GM19328 (cell line): ENCODE measurements around the gene PDE7B.

Experiments used
- ATAC-seq: cut with Tn5 transposase; IDR thresholded peaks from one replicate; pipeline ENCODE4 v1.9.1; 2021; ENCODE audit warnings: mild to moderate bottlenecking, moderate library complexity; ENCODE audit not compliant: unreplicated experiment

The PDE7B gene

DNA sequence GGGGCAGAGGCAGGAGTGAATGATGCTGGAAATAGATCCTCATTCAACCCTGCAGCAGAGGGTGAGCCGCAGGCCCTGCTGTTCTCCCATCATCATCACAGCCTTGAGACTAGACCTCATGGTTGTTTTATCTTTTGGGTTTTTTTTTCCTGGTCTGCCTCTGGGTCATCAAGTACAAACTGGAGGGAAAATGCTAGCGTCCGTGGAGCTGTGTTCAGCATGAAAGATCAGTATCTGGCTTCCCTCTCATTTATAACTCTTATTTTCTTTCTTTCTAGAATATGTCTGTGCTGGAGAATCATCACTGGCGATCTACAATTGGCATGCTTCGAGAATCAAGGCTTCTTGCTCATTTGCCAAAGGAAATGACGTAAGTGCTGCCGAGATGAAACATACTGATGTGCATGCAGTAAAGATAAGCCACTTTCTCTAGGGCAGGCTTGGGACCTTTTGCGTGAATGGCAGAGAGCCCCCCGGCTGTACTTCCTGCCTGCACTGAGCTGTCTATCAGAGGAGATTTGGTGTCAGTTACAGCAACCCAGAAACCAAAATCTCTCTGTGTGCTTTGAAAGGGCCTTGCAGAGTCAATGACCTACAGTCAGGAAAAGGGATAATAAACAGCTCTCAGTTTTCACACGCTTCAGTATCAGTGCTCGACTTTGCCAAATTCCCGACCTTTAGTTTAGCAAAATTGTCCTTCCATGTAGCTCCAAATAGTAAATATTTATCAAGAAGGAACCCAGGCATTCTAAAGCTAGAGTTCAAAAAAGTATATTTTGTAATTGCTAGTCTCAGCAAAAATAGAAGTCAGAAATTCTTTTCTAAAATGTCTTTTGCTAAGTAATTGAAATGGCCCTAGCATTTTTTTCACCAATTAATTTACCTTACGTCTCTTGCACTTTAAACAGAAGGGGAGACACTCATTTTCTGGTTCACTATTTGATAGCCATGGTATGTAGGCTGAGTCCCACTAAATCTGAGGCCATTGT is 322.3 kb downstream of the PDE7B start:
- no peak for ATAC-seq

DNA sequence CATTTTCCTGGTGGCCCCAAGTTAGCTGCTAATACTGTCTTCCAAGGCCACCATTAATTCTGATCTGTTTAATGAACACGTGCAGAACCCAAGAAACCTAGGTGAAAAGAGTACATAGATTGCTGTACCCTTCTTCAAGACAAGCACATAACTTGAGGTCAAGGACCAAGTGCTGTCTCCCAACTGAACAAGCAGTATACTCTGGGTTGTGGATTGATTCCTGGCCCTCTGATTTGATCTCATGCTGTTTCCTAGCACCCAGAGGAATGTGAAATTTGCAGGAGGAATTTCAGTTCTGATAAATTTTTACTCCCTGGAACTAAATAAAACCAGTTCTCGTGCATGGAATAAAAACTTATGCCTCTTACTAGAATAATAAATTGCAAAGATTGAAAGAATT is 323.0 kb downstream of the PDE7B start:
- ATAC-seq, result no peak

DNA sequence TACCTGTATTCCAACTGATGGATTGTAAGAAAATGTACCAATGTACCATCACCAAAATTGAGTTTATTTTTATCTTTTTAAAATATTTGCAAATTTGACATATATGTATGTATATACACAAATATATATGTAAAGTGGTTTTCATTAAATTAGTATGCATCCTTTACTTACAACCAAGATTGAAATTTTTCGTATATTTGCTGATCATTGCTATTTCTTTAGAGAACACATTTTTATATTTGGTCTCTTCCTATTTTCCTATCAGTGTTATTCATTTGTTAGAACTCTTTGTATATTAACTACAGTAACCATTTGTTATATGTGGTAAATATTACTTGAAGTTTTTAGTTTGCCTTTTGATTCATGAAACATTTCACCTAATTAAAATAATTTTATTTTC is 324.4 kb downstream of the PDE7B start:
- ATAC-seq, result no peak

DNA sequence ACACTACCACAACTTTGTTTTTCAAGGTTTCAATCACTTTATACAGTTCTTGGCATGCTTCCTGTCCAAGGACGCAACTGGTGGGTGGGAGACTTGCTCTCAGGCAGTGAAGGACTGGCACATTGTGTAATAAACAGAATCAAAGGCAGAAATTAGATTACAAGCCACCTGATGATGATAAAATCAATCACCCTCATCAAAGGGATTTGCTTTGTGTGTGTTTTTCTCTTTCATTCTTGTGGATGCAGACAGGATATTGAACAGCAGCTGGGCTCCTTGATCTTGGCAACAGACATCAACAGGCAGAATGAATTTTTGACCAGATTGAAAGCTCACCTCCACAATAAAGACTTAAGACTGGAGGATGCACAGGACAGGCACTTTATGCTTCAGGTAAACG is 327.2 kb downstream of the PDE7B start:
- no peak for ATAC-seq

DNA sequence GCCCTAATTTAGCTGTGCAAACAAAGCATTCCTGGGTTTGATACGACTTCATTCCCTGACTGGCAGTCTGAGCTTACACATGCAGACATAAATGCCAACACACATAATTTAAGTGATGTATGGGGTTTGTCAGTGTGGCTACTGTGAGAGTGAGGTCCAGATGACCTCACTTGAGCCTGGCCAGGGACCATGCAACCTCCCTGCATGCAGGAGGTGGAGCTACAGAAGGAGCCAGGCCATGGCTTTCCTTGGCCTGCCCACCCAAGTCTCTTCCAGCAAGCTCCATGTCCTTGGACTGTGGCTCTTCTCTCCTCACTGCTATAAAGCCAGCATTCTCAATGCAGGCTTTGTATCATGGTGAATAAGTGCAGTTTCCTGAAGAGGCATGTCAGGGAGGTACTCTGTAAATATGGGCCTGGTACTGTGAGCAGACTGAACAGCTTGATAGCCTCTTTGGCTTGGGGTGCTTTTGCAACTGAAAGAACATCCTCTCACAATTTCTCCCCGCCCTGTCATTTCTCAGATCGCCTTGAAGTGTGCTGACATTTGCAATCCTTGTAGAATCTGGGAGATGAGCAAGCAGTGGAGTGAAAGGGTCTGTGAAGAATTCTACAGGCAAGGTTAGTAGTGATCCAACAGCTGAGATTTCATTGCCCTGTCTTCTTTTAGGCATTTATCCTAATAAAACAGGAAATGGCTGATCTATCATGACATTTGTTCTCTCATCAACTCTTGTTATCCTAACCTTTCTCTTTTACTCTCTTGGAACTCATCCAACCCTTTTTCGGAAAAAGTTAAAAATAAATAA is 329.4 kb downstream of the PDE7B start:
- no peak for ATAC-seq

DNA sequence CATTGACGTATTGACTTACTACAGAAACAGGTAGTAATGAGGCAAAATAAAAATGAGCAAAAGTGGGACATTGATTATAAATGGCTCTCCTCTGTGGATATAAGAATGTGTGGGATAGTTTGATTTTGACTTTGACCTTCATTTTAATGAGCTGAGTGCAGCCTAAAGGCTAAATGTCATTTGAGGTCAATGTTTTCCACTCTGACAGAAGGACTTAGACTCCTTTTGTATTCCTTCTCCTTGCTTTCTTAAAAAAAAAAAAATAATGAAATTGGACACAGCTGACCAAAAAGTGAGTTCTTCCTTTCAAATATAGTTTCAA is 330.0 kb downstream of the PDE7B start:
- ATAC-seq, result no peak

DNA sequence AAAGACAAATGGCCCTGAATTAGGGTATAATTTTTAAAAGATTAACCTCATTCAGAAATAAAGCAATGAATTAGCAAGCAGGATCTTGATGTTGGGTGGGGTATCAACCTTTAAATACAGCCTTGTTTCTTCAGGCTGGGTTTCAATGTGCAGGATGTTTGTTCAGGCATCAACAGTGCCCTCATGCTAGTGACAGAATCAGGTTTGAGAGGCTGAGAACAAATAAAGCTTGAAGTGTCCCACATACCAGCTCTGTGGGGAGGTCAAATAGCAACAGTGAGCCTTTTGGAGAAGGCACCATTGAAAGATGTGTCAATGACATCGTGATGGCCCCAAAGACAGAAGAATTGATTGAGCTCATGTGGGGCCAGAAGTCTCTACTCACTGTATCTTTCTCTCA is 330.4 kb downstream of the PDE7B start:
- no peak for ATAC-seq

DNA sequence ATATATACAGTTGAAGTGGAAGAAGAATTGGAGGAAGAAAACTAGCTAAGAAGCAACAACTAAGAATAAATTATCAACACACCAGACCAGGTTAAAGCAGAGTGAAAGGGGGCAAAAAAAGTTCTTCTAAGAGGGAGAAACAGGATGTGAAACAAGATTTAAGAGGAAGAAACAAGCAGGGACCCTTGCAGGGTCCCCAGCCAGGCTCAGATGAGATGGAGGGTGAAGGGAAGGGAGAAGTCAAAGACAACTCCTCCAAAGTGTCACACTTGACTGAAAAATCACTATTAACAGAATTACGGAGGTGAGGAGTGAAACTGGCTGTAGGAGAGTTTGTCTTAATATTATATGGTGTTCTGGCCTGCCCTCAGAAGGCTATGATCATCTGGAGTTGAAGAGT is 333.2 kb downstream of the PDE7B start:
- no peak for ATAC-seq

DNA sequence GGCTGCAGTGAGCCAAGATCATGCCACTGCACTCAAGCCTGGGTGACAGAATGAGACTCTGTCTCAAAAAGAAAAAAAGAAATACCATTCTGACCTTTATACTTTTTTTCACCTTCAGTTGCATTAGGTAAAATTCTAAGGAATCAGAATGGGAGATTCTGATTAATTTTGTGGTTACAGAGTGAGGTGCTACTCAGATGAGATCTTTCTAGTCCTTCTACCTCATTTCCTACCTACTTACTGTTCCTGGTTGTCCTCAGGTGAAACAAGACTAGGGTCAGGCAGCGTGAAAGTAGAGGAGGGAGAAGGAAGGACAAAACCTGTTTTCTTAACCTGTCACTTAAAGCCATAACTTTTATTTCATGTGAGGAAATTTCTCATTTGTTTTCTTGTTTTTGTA is 334.9 kb downstream of the PDE7B start:
- ATAC-seq, result no peak

DNA sequence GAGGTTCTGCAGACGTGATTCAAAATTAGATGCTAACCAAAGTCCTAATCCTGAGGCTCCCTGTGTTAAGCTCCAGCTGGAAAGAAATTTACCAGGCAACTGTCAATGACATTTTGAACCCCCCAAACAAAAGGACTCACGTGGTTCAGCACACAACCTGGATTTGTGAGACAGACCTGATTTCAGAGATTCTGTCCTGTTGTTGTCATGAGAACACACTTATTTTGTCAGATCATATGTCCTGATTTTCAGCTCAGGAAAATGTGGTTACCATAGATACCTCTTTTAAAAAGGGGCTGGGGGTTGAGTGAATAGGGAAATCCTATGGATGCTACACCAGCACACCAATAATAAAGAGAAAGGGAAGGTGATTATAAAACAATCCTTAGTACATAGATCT is 337.0 kb downstream of the PDE7B start:
- ATAC-seq, result no peak

DNA sequence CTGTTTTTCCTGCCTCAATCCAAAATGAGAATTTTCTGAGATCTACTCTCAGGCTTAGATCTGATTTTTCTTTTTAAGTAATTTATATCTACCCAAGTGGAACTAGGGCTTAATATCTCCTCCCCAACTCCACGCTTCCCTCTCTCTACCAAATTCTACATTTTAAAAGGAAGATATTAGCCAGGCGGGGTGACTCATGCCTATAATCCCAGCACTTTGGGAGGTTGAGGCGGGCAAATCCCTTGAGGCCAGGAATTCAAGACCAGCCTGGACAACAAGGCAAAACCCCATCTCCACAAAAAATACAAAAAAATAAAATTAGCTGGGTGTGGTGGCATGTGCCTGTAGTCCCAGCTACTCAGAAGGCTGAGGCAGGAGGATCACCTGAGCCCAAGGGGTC is 337.6 kb downstream of the PDE7B start:
- no peak for ATAC-seq

DNA sequence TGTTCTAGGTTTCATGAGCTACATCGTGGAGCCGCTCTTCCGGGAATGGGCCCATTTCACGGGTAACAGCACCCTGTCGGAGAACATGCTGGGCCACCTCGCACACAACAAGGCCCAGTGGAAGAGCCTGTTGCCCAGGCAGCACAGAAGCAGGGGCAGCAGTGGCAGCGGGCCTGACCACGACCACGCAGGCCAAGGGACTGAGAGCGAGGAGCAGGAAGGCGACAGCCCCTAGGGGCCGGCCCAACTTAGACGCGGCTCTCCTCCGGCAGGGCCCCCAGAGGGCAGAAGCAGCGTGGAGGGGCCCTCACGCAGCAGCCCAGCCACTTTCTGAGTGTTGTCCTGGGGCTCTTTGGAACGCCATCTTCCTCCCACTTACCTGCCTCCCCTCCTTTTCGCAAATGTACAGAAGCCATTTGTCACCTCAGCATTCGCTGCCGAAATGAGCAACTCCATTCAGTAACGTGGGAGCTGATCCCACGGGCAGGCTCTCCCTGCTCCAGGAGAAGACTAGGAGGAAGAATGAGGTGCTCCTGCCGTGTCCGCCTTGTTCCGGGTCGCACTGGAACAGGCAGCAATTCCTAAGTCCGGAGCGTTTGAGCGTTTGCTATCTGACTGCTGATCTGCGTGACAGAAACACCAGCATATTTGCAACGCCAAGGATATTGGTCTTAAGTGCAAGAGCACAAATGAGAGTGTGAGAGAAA is 340.3 kb downstream of the PDE7B start:
- no peak for ATAC-seq

DNA sequence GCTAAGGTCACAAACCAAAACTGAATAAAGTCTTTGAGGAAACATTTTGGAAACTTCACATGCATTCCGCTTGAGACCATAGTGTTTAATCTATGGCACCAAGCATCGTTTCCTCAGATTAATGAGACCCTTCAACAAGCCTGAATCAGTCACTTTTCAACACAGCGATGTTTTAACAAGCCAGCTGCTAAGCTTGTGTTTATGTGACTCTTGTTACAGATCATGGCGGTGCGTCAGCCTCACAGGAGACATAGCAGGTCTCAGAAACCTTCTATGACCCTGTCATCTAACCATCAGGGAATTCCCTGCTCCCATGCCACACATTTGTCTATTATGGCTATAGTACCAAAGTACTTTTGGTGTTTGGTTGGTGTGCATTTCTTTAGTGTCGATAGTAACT is 341.4 kb downstream of the PDE7B start:
- no peak for ATAC-seq

DNA sequence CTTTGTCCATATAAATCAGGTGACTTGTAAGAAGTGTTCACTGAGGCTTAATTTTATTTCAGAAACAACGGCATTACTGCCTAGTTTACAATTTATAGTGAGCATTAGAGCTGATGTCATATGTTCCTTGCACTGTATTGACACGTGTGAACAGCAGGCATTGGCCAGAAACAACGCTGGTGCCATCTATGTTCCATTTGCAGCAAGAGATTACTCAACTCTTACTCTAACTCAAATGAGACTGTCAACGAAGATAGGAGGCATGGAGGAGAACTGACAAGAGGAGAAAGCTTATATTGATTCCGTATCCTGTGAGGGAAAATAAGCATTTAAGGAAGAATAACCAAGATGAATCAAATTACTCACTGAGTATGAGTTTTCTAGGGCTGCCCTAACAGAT is 350.2 kb downstream of the PDE7B start:
- no peak for ATAC-seq

DNA sequence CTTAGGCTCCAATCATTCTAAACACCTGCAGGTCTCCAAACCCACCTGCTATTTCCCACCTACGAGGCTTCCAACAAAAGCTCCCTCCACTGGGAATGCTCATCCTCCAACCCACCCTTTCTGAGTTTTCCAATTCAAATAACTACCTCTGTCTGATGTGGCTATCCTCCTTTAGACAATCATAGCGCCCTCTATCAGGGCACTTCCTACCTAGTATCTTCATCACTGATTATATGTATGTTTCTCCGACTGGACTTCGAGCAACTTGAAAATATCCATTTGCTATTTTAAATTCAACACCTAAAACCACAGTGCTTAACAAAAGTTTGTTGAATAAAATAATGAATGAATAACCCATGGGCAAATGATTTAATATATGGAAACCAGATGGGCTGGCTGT is 357.3 kb downstream of the PDE7B start:
- ATAC-seq, result no peak

DNA sequence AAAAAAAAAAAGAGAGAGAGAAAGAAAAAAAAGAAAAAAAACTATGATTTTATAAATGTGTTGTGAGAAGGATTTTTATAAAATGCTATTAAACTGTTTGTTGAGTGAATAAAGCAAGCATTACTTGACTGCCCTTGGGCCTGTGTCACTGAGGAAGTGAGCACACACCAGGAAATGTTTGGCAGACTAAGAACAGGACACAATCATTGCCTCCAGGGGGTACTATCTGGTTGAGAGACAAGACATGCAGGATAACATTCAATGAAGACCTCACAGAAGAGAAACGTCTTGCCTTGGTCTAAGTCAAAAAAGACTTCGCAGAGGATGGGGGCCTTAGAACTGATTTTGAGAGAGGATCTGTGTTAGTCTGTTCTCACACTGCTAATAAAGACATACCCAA is 358.0 kb downstream of the PDE7B start:
- ATAC-seq, result no peak

DNA sequence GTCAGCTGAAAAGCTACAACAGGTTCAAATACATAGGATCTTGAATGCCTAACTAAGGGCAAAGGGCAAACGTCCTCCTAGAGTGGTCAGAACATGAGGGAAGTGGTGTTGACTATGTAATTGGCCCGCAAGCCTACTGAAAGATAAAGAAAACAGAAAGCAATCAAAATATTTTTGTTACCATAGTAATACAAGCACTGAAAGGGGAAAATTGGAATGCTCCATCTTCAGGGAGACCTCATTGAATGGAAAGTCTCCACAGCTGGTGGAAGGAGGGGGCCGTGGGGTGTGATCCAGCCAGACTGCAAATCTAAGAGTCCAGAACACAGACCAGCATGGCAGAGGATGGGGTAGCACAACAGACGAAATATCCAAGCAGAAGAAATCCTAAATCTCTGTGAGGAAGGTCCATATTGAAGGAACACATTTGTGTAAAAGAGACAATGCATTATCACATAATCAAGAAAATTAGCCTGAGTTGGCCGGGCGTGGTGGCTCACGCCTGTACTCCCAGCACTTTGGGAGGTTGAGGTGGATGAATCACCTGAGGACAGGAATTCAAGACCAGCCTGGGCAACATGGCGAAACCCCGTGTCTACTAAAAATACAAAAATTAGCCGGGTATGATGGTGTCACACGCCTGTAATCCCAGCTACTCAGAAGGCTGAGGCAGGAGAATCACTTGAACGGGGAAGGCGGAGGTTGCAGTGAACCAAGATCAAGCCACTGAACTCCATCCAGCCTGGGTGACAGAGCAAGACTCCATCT is 359.1 kb downstream of the PDE7B start:
- ATAC-seq, result no peak

DNA sequence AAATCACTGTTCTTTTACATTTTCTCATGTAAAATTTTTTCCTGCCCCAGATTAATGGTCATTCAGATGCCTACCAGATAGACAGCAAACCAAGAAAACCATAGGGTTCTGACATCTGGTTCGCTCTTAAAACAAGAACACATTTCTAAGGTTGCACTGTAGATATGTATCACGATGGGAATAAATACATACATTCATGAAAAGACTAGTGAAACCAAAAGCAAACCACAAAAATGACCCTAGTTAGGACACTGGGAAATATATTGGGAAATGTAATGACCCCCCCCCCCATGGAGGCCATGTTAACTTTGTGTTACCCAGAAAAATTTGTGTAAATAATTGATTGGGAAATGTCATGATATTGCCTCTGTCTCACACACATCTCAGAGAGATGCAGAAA is 361.1 kb downstream of the PDE7B start:
- no peak for ATAC-seq

DNA sequence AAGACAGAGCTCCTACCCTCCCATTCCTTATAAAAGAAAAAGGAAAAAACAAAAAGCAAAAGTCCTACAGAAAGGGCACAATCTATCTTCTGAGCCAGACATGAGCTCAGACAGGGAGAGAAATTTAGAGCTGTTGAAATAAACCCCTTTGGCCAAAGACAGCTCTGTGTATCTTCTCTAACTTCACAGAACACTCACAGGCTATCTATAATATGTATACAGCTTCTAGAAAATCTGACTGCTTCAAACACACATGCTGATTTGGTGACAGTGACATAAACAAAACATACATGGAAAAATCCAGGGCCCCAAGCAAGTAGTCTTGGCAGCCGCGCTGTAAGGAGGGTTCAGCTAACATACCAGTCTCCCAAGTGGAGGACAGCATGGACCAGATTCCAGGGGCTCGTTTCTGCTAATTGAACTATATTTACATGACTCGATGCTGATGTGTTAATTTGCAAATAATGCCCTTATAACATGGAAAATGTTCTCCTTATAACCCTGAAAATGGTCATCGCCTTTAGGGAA is 361.6 kb downstream of the PDE7B start:
- ATAC-seq, result no peak

DNA sequence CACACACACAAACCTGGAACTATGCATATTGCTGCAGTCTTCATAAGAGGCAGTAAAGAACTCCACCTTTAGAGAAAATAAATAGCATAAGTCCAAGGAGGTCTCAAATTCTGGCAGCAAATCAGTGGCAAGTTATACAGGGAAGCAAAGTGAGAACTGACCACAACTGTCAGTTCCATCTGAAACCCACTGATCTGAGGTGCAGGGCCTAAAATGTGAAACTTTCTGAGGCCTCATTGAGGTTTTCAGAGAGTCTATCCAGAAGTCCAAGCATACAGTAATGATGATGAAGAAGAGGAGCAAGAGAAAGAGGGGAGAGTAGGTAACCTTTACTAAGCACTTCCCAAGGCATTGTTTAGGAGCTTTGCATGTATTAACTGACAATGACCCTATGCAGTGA is 362.4 kb downstream of the PDE7B start:
- ATAC-seq, result no peak
